Activated CD4-positive, alpha-beta T cell treated with anti-CD3 and anti-CD28 coated beads for 36 hours (primary cell): ENCODE results near the gene YJEFN3. TPM values are rescaled to one million over a fixed set of nuclear protein-coding genes. Genes with fewer than 3 reads are reported as not detected.

Experiments
- ATAC-seq: fragments of 200-7000 bp; cut with Tn5 transposase; one replicate; pipeline ENCODE4 v1.10.0; 2021; ENCODE audit warnings: mild to moderate bottlenecking, moderate library complexity
- CTCF ChIA-PET: fragments of 350-600 bp; sonication (Branson Sonifier 250); formaldehyde crosslinking; loops from one replicate; lab custom pipeline; 2021; ENCODE audit warnings: antibody characterized with exemption; lab: Charles Lee
- POLR2A ChIA-PET: fragments of 350-600 bp; sonication (Branson Sonifier 250); formaldehyde crosslinking; loops from one replicate; lab custom pipeline; 2021; ENCODE audit warnings: antibody characterized with exemption, inconsistent platforms; lab: Charles Lee
- DNase-seq: peaks from one replicate; pipeline ENCODE4 v3.0.0-alpha.2; 2020
- H3K27ac Mint-ChIP-seq: one replicate; pipeline ENCODE4 v1.8.0; 2021; ENCODE audit warnings: mixed read lengths
- H3K27me3 Mint-ChIP-seq: one replicate; pipeline ENCODE4 v1.8.0; 2021; ENCODE audit warnings: mixed read lengths
- H3K36me3 Mint-ChIP-seq: one replicate; pipeline ENCODE4 v1.8.0; 2021; ENCODE audit warnings: low read depth, mixed read lengths
- H3K4me1 Mint-ChIP-seq: one replicate; pipeline ENCODE4 v1.8.0; 2021; ENCODE audit warnings: mixed read lengths
- H3K4me3 Mint-ChIP-seq: one replicate; pipeline ENCODE4 v1.8.0; 2021; ENCODE audit warnings: mild to moderate bottlenecking, moderate library complexity, mixed read lengths
- H3K9me3 Mint-ChIP-seq: one replicate; pipeline ENCODE4 v1.8.0; 2021; ENCODE audit warnings: low read depth, mixed read lengths
- intact Hi-C, 2 experiments: fragments of 100-400 bp; cut with DNase I in 1 of 2; cut with micrococcal nuclease in 1 of 2; formaldehyde crosslinking; loops; one replicate each; pipeline versions ENCODE4 v1.14.2 to v1.15.1; 2022 to 2024; cut with DNase I, micrococcal nuclease
- total RNA-seq, 2 experiments: library from RNA; stranded (reverse); gene quantifications; one replicate each; pipeline ENCODE4 v1.2.3, GENCODE V29; 2021

Gene YJEFN3
- total RNA-seq, 2 experiments from 2014 or later = 10.7 to 11.4 TPM

- DNase-seq (no peak), ATAC-seq (no peak)
- Mint-ChIP-seq H3K36me3 (peaks cover 15% of the 10 kb centered on the region), H3K27ac (no peak overlapping the region), H3K27me3 (no peaks in the 10 kb centered on the region), H3K4me3 (no peak overlapping the region), H3K9me3 (no peaks in the 10 kb centered on the region), H3K4me1 (peaks cover 8% of the 10 kb centered on the region)
- POLR2A ChIA-PET = interaction anchor here (2.2 kb wide), 1 partner anchor 11 kb away, joined by 7 read pairs; the partner anchor contains the start of genes NDUFA13 and TSSK6
- intact Hi-C loops = no loop called here
- CTCF ChIA-PET = no interaction called here
Observed at GRCh38 chr19:19526581-19527370, 1.9 kb upstream of the YJEFN3 start.

GRCh38 chr19:19527371-19527656 lies 1.4 kb upstream of the YJEFN3 start:
- intact Hi-C loops = no loop called here
- Mint-ChIP-seq H3K9me3 (no peaks in the 10 kb centered on the region), H3K4me1 (peaks cover 12% of the 10 kb centered on the region), H3K27ac (no peak overlapping the region), H3K27me3 (no peaks in the 10 kb centered on the region), H3K36me3 (peaks cover 19% of the 10 kb centered on the region), H3K4me3 (no peak overlapping the region)
- CTCF ChIA-PET = no interaction called here
- ATAC-seq = no peak
- no peak for DNase-seq
- POLR2A ChIA-PET = interaction anchor here (2.2 kb wide), 1 partner anchor 11 kb away, joined by 7 read pairs; the partner anchor contains the start of genes NDUFA13 and TSSK6

GRCh38 chr19:19527674-19528625 lies 761 bp upstream of the YJEFN3 start:
- H3K4me1 Mint-ChIP-seq = peaks cover 10% of the 10 kb centered on the region
- no peak overlapping the region for H3K27ac Mint-ChIP-seq
- no peaks in the 10 kb centered on the region for H3K27me3 Mint-ChIP-seq
- peaks cover 19% of the 10 kb centered on the region for H3K36me3 Mint-ChIP-seq
- intact Hi-C loops = no loop called here
- CTCF ChIA-PET = no interaction called here
- H3K4me3 Mint-ChIP-seq = no peak overlapping the region
- no peaks in the 10 kb centered on the region for H3K9me3 Mint-ChIP-seq
- ATAC-seq = no peak
- POLR2A ChIA-PET = interaction anchor here (2.2 kb wide), 1 partner anchor 12 kb away, joined by 7 read pairs; the partner anchor contains the start of genes NDUFA13 and TSSK6
- DNase-seq = no peak

GRCh38 chr19:19529783-19530422 lies 1.2 kb downstream of the YJEFN3 start:
- ChIA-PET POLR2A (no interaction called here), CTCF (interaction anchor here (0.9 to 4.6 kb wide), 3 partner anchors 8 to 115 kb away, joined by 3 to 48 read pairs (median 30); partner anchors contain the start of gene GMIP)
- H3K36me3 Mint-ChIP-seq = peaks cover 12% of the 10 kb centered on the region
- H3K4me1 Mint-ChIP-seq = peaks cover 8% of the 10 kb centered on the region
- no peak for DNase-seq
- ATAC-seq = no peak
- intact Hi-C loops = loop anchor here in 1 of 2 experiments (5.0 kb wide), 1 partner anchor 202 kb away; the partner anchor contains the start of gene ZNF14
- H3K9me3 Mint-ChIP-seq = no peaks in the 10 kb centered on the region
- H3K4me3 Mint-ChIP-seq = no peak overlapping the region
- H3K27me3 Mint-ChIP-seq = no peaks in the 10 kb centered on the region
- H3K27ac Mint-ChIP-seq = no peak overlapping the region

GRCh38 chr19:19530423-19530804 lies 1.7 kb downstream of the YJEFN3 start:
- Mint-ChIP-seq H3K27me3 (no peaks in the 10 kb centered on the region), H3K9me3 (no peaks in the 10 kb centered on the region), H3K36me3 (peaks cover 12% of the 10 kb centered on the region), H3K4me3 (no peak overlapping the region), H3K4me1 (peaks cover 8% of the 10 kb centered on the region), H3K27ac (no peak overlapping the region)
- DNase-seq (no peak), ATAC-seq (no peak)
- POLR2A ChIA-PET = no interaction called here
- CTCF ChIA-PET = interaction anchor here (0.9 to 4.6 kb wide), 3 partner anchors 8 to 114 kb away, joined by 3 to 48 read pairs (median 30); partner anchors contain the start of gene GMIP
- intact Hi-C loops = loop anchor here in 1 of 2 experiments (5.0 kb wide), 1 partner anchor 202 kb away; the partner anchor contains the start of gene ZNF14

- POLR2A ChIA-PET = interaction anchor here (0.6 kb wide), 2 partner anchors 10 to 335 kb away, joined by 3 to 4 read pairs; partner anchors contain the start of gene ZNF253
- H3K4me3 Mint-ChIP-seq = no peak overlapping the region
- intact Hi-C loops = loop anchor here in 1 of 2 experiments (5.0 kb wide), 1 partner anchor 201 kb away; the partner anchor contains the start of gene ZNF14
- no peaks in the 10 kb centered on the region for H3K27me3 Mint-ChIP-seq
- DNase-seq (no peak), ATAC-seq (no peak)
- H3K27ac Mint-ChIP-seq = no peak overlapping the region
- H3K4me1 Mint-ChIP-seq = peaks cover 8% of the 10 kb centered on the region
- H3K36me3 Mint-ChIP-seq = peaks cover 12% of the 10 kb centered on the region
- H3K9me3 Mint-ChIP-seq = no peaks in the 10 kb centered on the region
- CTCF ChIA-PET = interaction anchor here (0.6 to 4.6 kb wide), 8 partner anchors 9 to 477 kb away, joined by 3 to 48 read pairs (median 4); partner anchors contain the start of gene GMIP
Observed at GRCh38 chr19:19530889-19531288, 2.2 kb downstream of the YJEFN3 start.

GRCh38 chr19:19531951-19532805 lies 3.5 kb downstream of the YJEFN3 start:
- ChIA-PET POLR2A (interaction anchor here (0.7 to 1.0 kb wide), 3 partner anchors 9 to 112 kb away, joined by 3 read pairs; partner anchors contain the start of gene NDUFA13), CTCF (interaction anchor here (0.6 to 4.6 kb wide), 34 partner anchors 9 to 475 kb away, joined by 3 to 48 read pairs (median 3); partner anchors contain the start of genes GMIP, NDUFA13 and TSSK6)
- DNase-seq = peak; percentile 92
- intact Hi-C loops = loop anchor here (1.0 to 5.0 kb wide), 6 partner anchors 22 to 427 kb away; partner anchors contain the start of genes GMIP (in 1 of the 2) and ZNF14 (in 1 of the 2)
- no peak overlapping the region for H3K27ac Mint-ChIP-seq
- peaks cover 9% of the 10 kb centered on the region for H3K36me3 Mint-ChIP-seq
- no peaks in the 10 kb centered on the region for H3K27me3 Mint-ChIP-seq
- peaks cover 10% of the 10 kb centered on the region for H3K4me1 Mint-ChIP-seq
- ATAC-seq = peak; percentile 87
- no peaks in the 10 kb centered on the region for H3K9me3 Mint-ChIP-seq
- no peak overlapping the region for H3K4me3 Mint-ChIP-seq

- ATAC-seq = no peak
- peaks cover 7% of the 10 kb centered on the region for H3K36me3 Mint-ChIP-seq
- H3K4me1 Mint-ChIP-seq = peaks cover 15% of the 10 kb centered on the region
- H3K9me3 Mint-ChIP-seq = no peaks in the 10 kb centered on the region
- intact Hi-C loops = loop anchor here (1.0 to 5.0 kb wide), 6 partner anchors 21 to 426 kb away; partner anchors contain the start of genes GMIP (in 1 of the 2) and ZNF14 (in 1 of the 2)
- no peak overlapping the region for H3K4me3 Mint-ChIP-seq
- DNase-seq = no peak
- CTCF ChIA-PET = interaction anchor here (0.6 to 4.6 kb wide), 28 partner anchors 8 to 505 kb away, joined by 3 to 48 read pairs (median 4); partner anchors contain the start of genes GMIP, NDUFA13 and TSSK6
- no peak overlapping the region for H3K27ac Mint-ChIP-seq
- POLR2A ChIA-PET = interaction anchor here (0.7 to 1.0 kb wide), 2 partner anchors 8 to 17 kb away, joined by 3 read pairs; partner anchors contain the start of gene NDUFA13
- H3K27me3 Mint-ChIP-seq = peaks cover 4% of the 10 kb centered on the region
Observed at GRCh38 chr19:19532806-19533701, 4.3 kb downstream of the YJEFN3 start.

- ChIA-PET CTCF (interaction anchor here (0.6 to 4.6 kb wide), 3 partner anchors 21 to 505 kb away, joined by 3 to 48 read pairs (median 3); partner anchors contain the start of gene GMIP), POLR2A (no interaction called here)
- Mint-ChIP-seq H3K27me3 (peaks cover 8% of the 10 kb centered on the region), H3K36me3 (peaks cover 9% of the 10 kb centered on the region), H3K4me3 (no peak overlapping the region), H3K27ac (no peak overlapping the region), H3K9me3 (no peaks in the 10 kb centered on the region), H3K4me1 (peaks cover 19% of the 10 kb centered on the region)
- no peak for ATAC-seq
- DNase-seq = no peak
- intact Hi-C loops = loop anchor here (2.0 to 5.0 kb wide), 2 partner anchors 198 to 425 kb away; partner anchors contain the start of gene ZNF14 (in 1 of the 2)
Observed at GRCh38 chr19:19533841-19534240, 5.1 kb downstream of the YJEFN3 start.
